ENCODE measurements around the gene PTGDR2. TPM values are rescaled to one million over a fixed set of nuclear protein-coding genes. Genes with fewer than 3 reads are reported as not detected.

The PTGDR2 gene
- 0.87 and 1.5 TPM in 2 replicates for total RNA-seq (2012; rRNA removed)

DNA sequence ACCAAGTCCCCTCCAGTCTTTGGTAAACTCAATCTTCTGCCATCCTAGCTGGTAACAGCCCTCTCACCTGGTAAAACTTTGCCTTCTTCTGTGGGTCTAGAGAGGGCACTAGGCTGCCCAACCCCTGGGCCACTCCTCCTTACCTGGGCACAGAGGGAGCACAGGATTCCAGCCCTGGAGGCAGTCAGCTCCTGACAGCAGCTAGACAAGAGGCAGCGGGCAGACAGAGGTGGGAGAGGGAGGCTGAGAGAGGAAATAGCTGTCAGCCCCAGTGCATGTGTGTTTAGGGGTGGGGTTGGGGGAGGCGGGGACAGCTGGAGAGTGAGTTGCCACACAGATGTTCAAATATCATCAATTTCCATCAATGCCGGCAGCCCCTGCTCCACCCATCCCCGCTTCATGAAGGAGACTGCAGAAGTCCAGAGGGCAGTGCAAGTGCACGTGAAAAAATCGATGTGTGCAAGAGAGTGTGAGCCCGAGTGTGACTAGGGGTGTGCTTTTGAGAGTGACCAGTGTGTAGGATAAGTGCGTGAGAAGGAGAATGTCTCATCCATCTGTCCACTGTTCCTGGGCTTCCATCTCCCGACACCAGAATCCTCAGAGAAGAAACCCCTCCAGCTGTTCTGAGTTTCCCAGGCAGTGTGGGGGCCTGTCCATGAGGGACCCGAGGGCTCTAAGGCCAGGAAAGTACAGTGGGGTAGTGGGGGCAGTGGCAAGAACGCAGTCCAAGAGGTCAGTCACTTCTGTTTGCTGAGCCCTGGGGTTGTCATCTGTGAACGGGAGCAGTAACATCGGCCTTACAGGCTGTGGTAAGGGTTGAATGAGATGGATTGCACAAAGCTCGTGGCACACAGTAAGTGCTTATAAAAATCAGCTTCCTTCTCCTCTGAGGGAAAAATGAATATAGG is at the start of gene PTGDR2:
Gene PTGDR2, minus strand, starts transcription at position 225 of the 908 bp plus-strand sequence. CDS start 2,228 bp downstream, outside the sequence.
- H3K4me1 ChIP-seq (ENCODE audit: control insufficient read depth, insufficient read depth, low read length) = peaks cover 19% of the 10 kb centered on the region
- no peaks in the 10 kb centered on the region for H3K27me3 ChIP-seq (ENCODE audit: control insufficient read depth, insufficient read depth, low read length)
- no peak within 1 kb of the TSS for H3K4me2 ChIP-seq (ENCODE audit: low read length)

DNA sequence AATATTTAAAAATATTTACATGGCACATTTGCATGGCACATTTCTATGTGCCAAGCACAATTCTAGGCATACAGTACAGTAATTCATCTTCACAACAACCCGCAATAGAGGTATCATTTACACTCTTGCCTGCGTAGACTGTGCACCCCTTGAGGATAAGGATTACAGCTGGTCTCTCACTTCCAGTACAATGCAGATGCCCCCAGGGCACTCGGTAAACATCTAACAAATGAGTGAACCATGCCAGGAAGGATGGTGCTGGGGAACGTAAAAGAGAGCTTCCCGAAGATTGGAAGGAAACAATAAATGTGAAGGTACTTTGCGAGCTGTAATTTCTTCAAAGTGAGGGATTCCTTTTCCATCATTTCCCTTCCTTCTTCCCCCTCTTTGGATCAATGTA is 49.3 kb upstream of the PTGDR2 start:
- Histone ChIP-seq H3K4me1 (ENCODE audit: control insufficient read depth, insufficient read depth, low read length) (peaks cover 16% of the 10 kb centered on the region), H3K36me3 (ENCODE audit: insufficient read depth, low read length) (peaks cover 36% of the 10 kb centered on the region), H3K4me3 (ENCODE audit: low read length) (peak overlapping the region; percentile 94), H3K27me3 (ENCODE audit: control insufficient read depth, insufficient read depth, low read length) (peaks cover 14% of the 10 kb centered on the region), H3K9me3 (replicated peaks; ENCODE audit: low read length) (no peaks in the 10 kb centered on the region), H3K9ac (ENCODE audit: low read depth, low read length) (peak overlapping the region; percentile 99), H3K4me2 (ENCODE audit: low read length) (peak overlapping the region; percentile 88)

More for the DNA sequence above, at the start of gene PTGDR2:
- no peak within 1 kb of the TSS for H3K9ac ChIP-seq (ENCODE audit: low read depth, low read length)
- peaks cover 9% of the 10 kb centered on the region for H3K36me3 ChIP-seq (ENCODE audit: insufficient read depth, low read length)
- H3K9me3 ChIP-seq (replicated peaks; ENCODE audit: low read length) = no peaks in the 10 kb centered on the region
- no peak within 1 kb of the TSS for H3K4me3 ChIP-seq (ENCODE audit: low read length)

DNA sequence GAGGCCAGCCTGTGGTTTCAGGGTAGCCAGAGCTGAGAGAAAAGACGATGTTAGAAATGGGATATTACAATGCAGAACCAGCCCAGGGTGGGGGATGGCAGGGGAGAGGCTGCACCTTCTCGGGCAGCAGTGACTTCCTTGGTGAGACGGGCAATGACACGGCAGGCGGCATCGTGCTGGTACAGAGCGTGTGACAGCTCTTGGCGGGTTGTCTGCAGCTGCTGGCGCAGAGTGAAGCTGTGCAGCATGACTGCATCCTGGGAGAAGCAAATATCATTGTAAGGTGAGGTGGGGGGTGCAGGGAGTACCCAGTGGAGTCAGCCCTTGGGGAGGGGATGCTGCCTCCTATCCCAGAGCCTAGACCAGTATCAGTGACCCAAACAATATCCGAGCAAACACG is 46.9 kb upstream of the PTGDR2 start:
- H3K9me3 ChIP-seq (replicated peaks; ENCODE audit: low read length) = no peaks in the 10 kb centered on the region
- peaks cover 16% of the 10 kb centered on the region for H3K4me1 ChIP-seq (ENCODE audit: control insufficient read depth, insufficient read depth, low read length)
- H3K9ac ChIP-seq (ENCODE audit: low read depth, low read length) = no peak overlapping the region
- H3K27me3 ChIP-seq (ENCODE audit: control insufficient read depth, insufficient read depth, low read length) = no peaks in the 10 kb centered on the region
- H3K4me2 ChIP-seq (ENCODE audit: low read length) = no peak overlapping the region
- H3K36me3 ChIP-seq (ENCODE audit: insufficient read depth, low read length) = peaks cover 59% of the 10 kb centered on the region
- no peak overlapping the region for H3K4me3 ChIP-seq (ENCODE audit: low read length)

DNA sequence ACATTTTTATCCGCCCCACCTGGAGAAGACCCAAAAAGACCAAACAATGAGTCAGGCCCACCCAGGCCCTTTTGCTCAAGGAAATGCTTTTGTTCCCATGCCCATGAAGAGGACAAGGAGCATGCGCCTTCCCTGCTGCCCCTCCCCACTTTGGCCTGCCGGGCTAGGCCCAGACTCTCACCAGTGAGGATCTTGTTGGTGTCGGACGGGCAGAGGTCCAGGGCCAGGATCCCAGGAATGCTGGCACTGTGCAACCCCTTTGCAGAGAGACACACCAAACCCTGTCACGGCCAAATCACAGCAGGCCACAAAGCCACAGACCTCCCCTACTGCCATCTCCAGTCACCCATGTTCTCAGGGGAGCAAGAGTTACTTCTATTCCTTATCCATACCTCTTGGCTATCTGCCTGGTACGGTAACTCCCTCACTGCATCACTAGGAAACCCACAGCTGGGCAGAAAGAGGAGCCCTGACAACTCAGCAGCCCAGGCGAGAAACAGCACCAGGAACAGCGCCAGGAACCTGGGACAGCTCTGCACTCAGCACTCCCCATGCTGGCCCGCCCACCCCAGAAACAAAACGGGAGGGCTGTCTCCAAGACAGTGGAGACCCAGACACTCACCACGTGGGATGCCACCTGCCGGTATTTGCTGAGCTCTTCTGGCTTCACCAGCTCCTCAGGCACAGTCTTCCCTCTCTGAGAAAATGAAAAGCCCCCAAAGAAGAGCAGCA is 45.1 kb upstream of the PTGDR2 start:
- Histone ChIP-seq H3K9me3 (replicated peaks; ENCODE audit: low read length) (no peaks in the 10 kb centered on the region), H3K36me3 (ENCODE audit: insufficient read depth, low read length) (peaks cover 75% of the 10 kb centered on the region), H3K4me3 (ENCODE audit: low read length) (no peak overlapping the region), H3K4me1 (ENCODE audit: control insufficient read depth, insufficient read depth, low read length) (peaks cover 13% of the 10 kb centered on the region), H3K9ac (ENCODE audit: low read depth, low read length) (no peak overlapping the region), H3K27me3 (ENCODE audit: control insufficient read depth, insufficient read depth, low read length) (no peaks in the 10 kb centered on the region), H3K4me2 (ENCODE audit: low read length) (no peak overlapping the region)

DNA sequence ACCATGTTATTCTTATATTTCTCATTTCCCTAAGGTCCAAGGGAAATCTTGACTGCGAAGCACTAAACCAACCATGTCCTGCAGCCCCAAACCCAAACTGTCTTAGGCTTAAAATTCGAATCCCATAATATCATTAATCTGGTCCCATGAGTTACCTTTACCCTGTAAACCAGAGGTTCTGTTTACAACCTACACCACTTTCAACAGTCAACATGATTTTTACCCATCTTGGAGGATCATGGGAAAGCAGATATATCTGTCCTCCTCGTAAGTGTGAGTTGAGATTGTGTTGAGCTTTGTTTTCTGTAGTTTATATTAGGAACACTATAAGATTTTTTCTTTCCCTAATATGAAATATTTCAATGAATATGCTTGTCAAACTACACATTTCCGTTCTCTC is 44.2 kb upstream of the PTGDR2 start:
- peaks cover 8% of the 10 kb centered on the region for H3K4me1 ChIP-seq (ENCODE audit: control insufficient read depth, insufficient read depth, low read length)
- no peak overlapping the region for H3K4me3 ChIP-seq (ENCODE audit: low read length)
- H3K36me3 ChIP-seq (ENCODE audit: insufficient read depth, low read length) = peaks cover 84% of the 10 kb centered on the region
- H3K27me3 ChIP-seq (ENCODE audit: control insufficient read depth, insufficient read depth, low read length) = no peaks in the 10 kb centered on the region
- H3K4me2 ChIP-seq (ENCODE audit: low read length) = no peak overlapping the region
- no peaks in the 10 kb centered on the region for H3K9me3 ChIP-seq (replicated peaks; ENCODE audit: low read length)
- H3K9ac ChIP-seq (ENCODE audit: low read depth, low read length) = no peak overlapping the region

DNA sequence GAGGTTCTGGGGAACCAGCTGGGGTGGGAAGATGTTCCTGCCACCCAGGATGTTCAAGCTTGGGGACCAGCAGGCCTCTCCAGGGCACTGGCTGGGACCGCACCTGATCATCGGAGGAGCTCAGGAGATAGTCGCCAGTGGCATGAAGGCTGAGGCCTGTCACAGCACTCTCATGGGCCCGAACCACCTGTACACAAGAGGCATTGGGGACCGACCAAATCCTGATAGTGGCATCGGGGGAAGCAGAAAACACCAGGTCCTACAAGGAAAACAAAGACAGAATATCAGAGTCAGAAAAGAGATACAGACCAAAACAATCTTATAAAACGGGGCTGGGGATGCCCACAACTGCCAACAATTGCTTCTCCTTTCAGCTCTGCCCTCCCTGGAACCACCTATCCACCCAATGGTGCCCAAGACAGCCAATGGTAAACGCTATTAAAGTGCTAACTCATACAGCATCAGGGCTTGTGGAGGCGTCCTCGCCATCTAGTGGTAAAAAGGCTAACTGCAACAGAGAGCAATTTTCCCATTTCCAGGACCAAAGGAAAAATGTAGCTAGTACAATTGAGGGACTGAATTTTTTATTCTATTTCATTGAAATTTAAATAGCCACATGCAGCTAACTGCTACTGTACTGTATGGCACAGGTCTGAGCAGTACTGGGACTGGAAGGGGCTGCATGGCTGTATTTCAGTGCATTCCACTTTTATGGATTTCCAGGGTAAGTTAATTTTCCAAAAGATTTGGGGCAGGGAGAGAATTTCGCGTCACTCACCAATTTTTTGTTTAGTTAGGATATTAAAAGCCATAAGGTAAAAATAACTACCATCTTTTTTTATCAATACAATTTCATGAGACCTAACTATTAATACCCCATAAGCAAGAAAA is 43.5 kb upstream of the PTGDR2 start:
- H3K4me3 ChIP-seq (ENCODE audit: low read length) = no peak overlapping the region
- H3K4me1 ChIP-seq (ENCODE audit: control insufficient read depth, insufficient read depth, low read length) = peaks cover under 1% of the 10 kb centered on the region
- no peaks in the 10 kb centered on the region for H3K27me3 ChIP-seq (ENCODE audit: control insufficient read depth, insufficient read depth, low read length)
- H3K36me3 ChIP-seq (ENCODE audit: insufficient read depth, low read length) = peaks cover 91% of the 10 kb centered on the region
- H3K9me3 ChIP-seq (replicated peaks; ENCODE audit: low read length) = no peaks in the 10 kb centered on the region
- no peak overlapping the region for H3K4me2 ChIP-seq (ENCODE audit: low read length)
- H3K9ac ChIP-seq (ENCODE audit: low read depth, low read length) = no peak overlapping the region

DNA sequence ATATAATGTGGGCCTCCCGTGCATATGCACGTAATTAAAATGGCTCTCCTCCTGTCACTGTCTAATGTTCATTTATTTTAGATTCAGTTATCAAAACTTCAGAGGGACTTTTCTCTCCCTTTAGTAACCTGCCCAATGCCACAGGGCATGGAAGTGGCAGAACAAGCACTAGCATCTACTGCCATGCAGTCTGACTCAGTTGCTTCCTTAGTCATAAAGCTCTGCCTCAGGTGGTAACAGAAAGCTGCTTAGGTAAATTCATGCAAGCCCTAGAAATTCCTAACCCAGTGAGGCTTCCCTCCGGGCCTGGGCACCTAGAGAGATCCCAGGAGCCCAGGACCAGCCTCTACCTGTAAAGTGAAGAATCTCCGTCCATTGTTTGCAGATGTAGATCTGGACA is 41.7 kb upstream of the PTGDR2 start:
- Histone ChIP-seq H3K9ac (ENCODE audit: low read depth, low read length) (no peak overlapping the region), H3K36me3 (ENCODE audit: insufficient read depth, low read length) (peaks cover 88% of the 10 kb centered on the region), H3K4me2 (ENCODE audit: low read length) (no peak overlapping the region), H3K27me3 (ENCODE audit: control insufficient read depth, insufficient read depth, low read length) (no peaks in the 10 kb centered on the region), H3K9me3 (replicated peaks; ENCODE audit: low read length) (no peaks in the 10 kb centered on the region), H3K4me3 (ENCODE audit: low read length) (no peak overlapping the region), H3K4me1 (ENCODE audit: control insufficient read depth, insufficient read depth, low read length) (no peaks in the 10 kb centered on the region)

DNA sequence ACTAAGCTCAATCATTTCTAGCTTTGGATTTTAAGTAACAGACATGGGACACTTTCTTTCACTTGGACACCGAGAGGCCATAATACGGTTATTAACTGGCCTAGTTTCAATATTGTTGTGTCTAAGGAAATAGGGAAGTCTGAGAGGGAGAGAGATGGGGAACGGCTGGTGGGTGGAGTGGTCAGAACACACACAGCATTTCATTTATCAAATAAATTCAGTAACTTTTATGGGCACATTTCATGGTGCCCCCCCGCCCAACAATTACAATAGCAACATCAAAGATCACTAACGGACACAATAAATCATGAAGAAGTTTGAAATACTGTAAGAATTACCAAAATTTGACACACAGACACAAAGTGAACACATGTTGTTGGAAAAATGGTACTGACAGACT is 39.9 kb upstream of the PTGDR2 start:
- H3K36me3 ChIP-seq (ENCODE audit: insufficient read depth, low read length) = peaks cover 73% of the 10 kb centered on the region
- H3K9me3 ChIP-seq (replicated peaks; ENCODE audit: low read length) = no peaks in the 10 kb centered on the region
- H3K27me3 ChIP-seq (ENCODE audit: control insufficient read depth, insufficient read depth, low read length) = no peaks in the 10 kb centered on the region
- H3K9ac ChIP-seq (ENCODE audit: low read depth, low read length) = no peak overlapping the region
- no peak overlapping the region for H3K4me2 ChIP-seq (ENCODE audit: low read length)
- H3K4me3 ChIP-seq (ENCODE audit: low read length) = no peak overlapping the region
- H3K4me1 ChIP-seq (ENCODE audit: control insufficient read depth, insufficient read depth, low read length) = no peaks in the 10 kb centered on the region

DNA sequence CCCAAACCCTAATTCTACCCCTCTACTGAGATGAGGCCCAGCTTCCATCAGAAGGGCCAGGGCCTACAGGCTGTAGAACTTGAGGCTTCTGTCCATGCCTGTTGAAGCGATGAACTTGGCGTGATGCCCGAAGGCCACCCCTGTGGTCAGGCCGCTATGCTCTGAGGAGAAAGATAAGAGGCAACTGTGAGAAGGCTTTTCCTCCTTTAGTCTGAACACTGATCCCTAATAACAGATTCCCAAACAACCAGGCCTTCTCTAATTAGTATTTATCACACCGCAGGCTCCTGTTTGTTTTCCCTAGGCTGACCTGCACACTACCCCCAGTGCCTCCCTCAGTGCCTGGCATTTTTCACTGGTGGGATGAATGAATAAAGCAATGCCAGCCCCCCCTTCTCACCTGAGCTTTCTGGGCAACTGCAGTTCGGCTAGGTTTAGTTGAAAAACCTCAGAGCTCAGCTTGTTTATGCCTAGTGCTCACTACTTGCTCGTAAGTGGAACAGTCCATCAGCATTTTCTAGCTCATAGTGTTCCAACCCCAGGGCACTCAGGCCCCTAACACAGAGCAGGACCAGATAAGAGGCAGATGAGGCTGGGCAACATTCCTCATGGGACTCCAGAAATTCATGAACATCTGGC is 35.5 kb upstream of the PTGDR2 start:
- H3K9me3 ChIP-seq (replicated peaks; ENCODE audit: low read length) = no peaks in the 10 kb centered on the region
- no peak overlapping the region for H3K4me3 ChIP-seq (ENCODE audit: low read length)
- H3K9ac ChIP-seq (ENCODE audit: low read depth, low read length) = no peak overlapping the region
- H3K4me2 ChIP-seq (ENCODE audit: low read length) = no peak overlapping the region
- H3K4me1 ChIP-seq (ENCODE audit: control insufficient read depth, insufficient read depth, low read length) = no peaks in the 10 kb centered on the region
- H3K36me3 ChIP-seq (ENCODE audit: insufficient read depth, low read length) = peaks cover 31% of the 10 kb centered on the region
- H3K27me3 ChIP-seq (ENCODE audit: control insufficient read depth, insufficient read depth, low read length) = no peaks in the 10 kb centered on the region

DNA sequence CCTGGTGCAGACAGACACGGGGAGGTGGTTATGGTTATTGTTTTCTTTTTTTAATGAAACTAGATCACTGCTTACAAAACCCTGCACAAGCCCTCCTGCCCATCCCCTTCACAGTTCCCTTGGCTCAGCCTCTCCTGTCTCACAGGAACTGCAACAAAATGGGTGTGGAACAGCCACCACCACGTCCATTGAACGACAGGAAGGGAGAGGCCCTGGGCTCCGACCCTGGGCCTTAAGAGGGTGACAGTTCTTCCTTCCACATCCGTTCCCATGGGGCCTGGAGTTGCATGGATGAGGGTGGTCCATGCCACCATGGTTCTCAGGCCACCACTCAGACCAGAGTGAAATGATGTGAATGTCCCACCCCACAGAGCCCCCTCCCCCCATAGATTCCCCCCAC is 34.9 kb upstream of the PTGDR2 start:
- no peak overlapping the region for H3K4me3 ChIP-seq (ENCODE audit: low read length)
- no peaks in the 10 kb centered on the region for H3K4me1 ChIP-seq (ENCODE audit: control insufficient read depth, insufficient read depth, low read length)
- no peak overlapping the region for H3K9ac ChIP-seq (ENCODE audit: low read depth, low read length)
- peaks cover 26% of the 10 kb centered on the region for H3K36me3 ChIP-seq (ENCODE audit: insufficient read depth, low read length)
- no peaks in the 10 kb centered on the region for H3K27me3 ChIP-seq (ENCODE audit: control insufficient read depth, insufficient read depth, low read length)
- H3K4me2 ChIP-seq (ENCODE audit: low read length) = no peak overlapping the region
- no peaks in the 10 kb centered on the region for H3K9me3 ChIP-seq (replicated peaks; ENCODE audit: low read length)

All from skeletal muscle satellite cell (primary cell).